GM20000 (cell line): ENCODE results near the gene PLSCR4.

Experiments
- DNase-seq: peaks from one replicate; pipeline ENCODE4 v3.0.0; 2012; ENCODE audit warnings: low spot score
- CTCF ChIP-seq: IDR thresholded peaks from 2 replicates; pipeline ENCODE4 v1.5.1; 2012; ENCODE audit warnings: mild to moderate bottlenecking, control low read depth; ENCODE audit errors: extremely low read depth, missing control alignments

The PLSCR4 gene

GRCh38 chr3:146156095-146156494 lies 94.8 kb downstream of the PLSCR4 start:
- no peak for TF ChIP-seq CTCF

GRCh38 chr3:146154995-146155394 lies 95.9 kb downstream of the PLSCR4 start:
- DNase-seq, result no peak
- no peak for TF ChIP-seq CTCF

More at GRCh38 chr3:146156095-146156494, 94.8 kb downstream of the PLSCR4 start:
- DNase-seq, result no peak

- no peak for TF ChIP-seq CTCF
- no peak for DNase-seq
Observed at GRCh38 chr3:146154316-146154715, 96.6 kb downstream of the PLSCR4 start.

- DNase-seq, result no peak
- TF ChIP-seq CTCF, result no peak
Observed at GRCh38 chr3:146153429-146153828, 97.5 kb downstream of the PLSCR4 start.

- DNase-seq, result no peak
- TF ChIP-seq CTCF, result no peak
Observed at GRCh38 chr3:146152834-146153233, 98.1 kb downstream of the PLSCR4 start.

- DNase-seq, result no peak
- no peak for TF ChIP-seq CTCF
Observed at GRCh38 chr3:146148468-146148931, 102.4 kb downstream of the PLSCR4 start.

GRCh38 chr3:146145642-146146041 lies 105.3 kb downstream of the PLSCR4 start:
- DNase-seq, result no peak
- TF ChIP-seq CTCF, result no peak
